ENCODE data around the gene HLA-DQB1. TPM values are rescaled to one million over a fixed set of nuclear protein-coding genes. Genes with fewer than 3 reads are reported as not detected.

HLA-DQB1 gene
- total RNA-seq, 1 experiment from 2014 or later: not detected

Other genes starting within 250 kb of the HLA-DQB1 start
- gene HLA-DRA, start 226.8 kb downstream of the HLA-DQB1 start, total RNA-seq (2014; rRNA removed; shearing (Covaris generic)): not detected in 2 replicates
- gene HLA-DRB5, start 136.4 kb downstream of the HLA-DQB1 start, total RNA-seq (2014; rRNA removed; shearing (Covaris generic)): not detected in 2 replicates
- not detected in 2 replicates for gene HLA-DRB1, start 76.8 kb downstream of the HLA-DQB1 start, total RNA-seq (2014; rRNA removed; shearing (Covaris generic))
- gene HLA-DQA1, start 29.3 kb downstream of the HLA-DQB1 start, total RNA-seq (2014; rRNA removed; shearing (Covaris generic)): not detected in 2 replicates
- gene HLA-DQA2, start 74.7 kb upstream of the HLA-DQB1 start, total RNA-seq (2014; rRNA removed; shearing (Covaris generic)): not detected in 2 replicates
- not detected in 2 replicates for gene HLA-DQB2, start 96.9 kb upstream of the HLA-DQB1 start, total RNA-seq (2014; rRNA removed; shearing (Covaris generic))
- gene HLA-DOB, start 150.3 kb upstream of the HLA-DQB1 start, total RNA-seq (2014; rRNA removed; shearing (Covaris generic)): not detected in 2 replicates
- gene TAP2, start 172.1 kb upstream of the HLA-DQB1 start, total RNA-seq (2014; rRNA removed; shearing (Covaris generic)): 8.9 and 14.5 TPM in 2 replicates
- gene PSMB8, start 177.4 kb upstream of the HLA-DQB1 start, total RNA-seq (2014; rRNA removed; shearing (Covaris generic)): not detected in 2 replicates
- 33.4 and 41.3 TPM in 2 replicates for gene TAP1, start 187.0 kb upstream of the HLA-DQB1 start, total RNA-seq (2014; rRNA removed; shearing (Covaris generic))
- 20.2 and 26.0 TPM in 2 replicates for gene PSMB9, start 187.5 kb upstream of the HLA-DQB1 start, total RNA-seq (2014; rRNA removed; shearing (Covaris generic))